ENCODE results near the gene MDM2.
"Not testable (repeated sequence)": the region's sequence is repeated elsewhere in the genome, so short reads cannot be mapped to it uniquely, and the experiment has no call there.

MDM2 gene

DNA sequence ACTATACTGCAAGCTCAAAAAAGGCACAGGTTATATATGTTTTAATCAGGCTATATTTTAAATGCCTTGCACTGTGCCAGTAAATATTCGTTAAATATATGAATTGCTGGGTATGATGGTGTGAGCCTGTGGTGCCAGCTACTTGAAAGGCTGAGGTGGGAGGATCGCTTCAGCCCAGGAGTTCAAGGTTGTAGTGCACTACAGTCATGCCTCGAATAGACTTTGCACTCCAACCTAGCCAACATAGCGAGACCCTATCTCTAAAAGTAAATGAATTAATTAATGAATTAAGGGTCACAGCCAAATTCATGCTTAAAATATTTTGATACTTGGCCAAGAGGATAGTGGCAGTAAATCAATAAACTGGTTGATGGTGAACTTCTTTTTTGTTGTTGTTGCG is 22.2 kb upstream of the MDM2 start:
- DNase-seq (ENCODE audit: low read depth, low spot score), result no peak

DNA sequence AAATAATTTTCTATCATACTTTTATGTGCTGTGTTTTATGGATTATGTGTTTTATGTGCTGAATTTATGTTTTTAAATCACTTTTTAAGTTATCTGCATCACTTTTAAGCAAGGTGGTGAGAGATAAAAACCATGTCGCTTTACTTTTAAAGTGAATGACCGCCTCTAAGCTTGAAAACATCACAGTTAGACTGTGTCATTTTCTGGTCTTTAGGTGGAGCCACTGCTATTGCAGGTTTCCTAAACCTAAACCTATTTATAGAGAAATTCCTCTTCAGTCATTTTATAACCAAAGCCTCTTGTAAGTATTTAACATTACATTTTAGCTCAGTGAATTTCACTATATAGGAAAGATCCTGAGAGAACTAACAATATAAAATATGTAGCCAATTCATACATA is 21.0 kb upstream of the MDM2 start:
- no peak for DNase-seq (ENCODE audit: low read depth, low spot score)

DNA sequence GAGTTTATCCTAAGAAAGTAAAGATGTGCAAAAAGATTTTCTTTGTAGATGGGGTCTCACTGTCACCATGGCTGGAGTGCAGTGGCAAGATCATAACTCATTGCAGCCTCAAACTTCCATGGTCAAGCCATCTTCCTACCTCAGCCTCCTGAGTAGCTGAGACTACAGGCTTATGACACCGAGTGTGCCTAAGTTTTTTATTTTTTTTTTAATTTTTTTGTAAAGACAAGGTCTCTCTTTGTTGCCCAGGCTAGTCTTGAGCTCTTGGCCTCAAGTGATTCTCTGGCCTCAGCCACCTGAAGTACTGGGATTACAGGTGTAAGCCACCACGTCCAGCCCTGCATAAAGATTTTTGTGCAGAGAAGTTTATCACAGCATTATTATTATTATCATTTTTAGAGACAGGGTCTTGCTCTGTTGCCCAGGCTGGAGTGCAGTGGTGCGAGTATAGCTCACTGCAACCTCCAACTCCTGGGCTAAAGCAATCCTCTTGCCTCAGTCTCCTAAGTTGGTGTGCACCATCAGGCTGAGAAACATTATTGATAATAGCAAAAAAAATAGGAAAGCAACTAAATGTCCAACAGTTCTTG is 19.3 kb upstream of the MDM2 start:
- no peak for DNase-seq (ENCODE audit: low read depth, low spot score)

DNA sequence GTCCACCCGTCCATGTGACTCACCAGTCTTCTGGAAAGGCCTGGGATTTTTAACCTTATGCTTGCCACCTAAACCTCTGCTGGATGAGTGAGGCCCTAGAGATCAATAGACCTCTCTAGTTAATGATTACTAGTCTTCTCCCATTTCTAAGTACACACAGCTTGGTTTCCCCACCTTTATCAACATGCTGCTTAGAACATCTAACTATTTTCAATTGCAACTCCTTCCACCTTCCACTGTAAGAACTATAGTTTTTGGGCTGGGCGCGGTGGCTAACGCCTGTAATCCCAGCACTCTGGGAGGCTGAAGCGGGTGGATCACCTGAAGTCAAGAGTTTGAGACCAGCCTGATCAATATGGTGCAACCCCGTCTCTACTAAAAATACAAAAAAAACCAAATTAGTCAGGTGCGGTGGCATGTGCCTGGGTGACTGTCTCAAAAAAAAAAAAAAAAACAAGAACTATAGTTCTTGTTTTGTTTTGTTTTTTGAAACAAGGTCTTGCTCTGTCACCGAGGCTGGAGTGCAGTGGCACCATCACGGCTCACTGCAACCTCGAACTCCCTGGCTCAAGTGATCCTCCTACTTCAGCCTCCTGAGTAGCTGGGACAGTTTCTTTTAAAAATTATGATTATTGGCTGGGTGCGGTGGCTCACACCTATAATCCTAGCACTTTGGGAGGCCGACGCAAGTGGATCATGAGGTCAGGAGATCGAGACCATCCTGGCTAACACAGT is 18.7 kb upstream of the MDM2 start:
- no peak for DNase-seq (ENCODE audit: low read depth, low spot score)

DNA sequence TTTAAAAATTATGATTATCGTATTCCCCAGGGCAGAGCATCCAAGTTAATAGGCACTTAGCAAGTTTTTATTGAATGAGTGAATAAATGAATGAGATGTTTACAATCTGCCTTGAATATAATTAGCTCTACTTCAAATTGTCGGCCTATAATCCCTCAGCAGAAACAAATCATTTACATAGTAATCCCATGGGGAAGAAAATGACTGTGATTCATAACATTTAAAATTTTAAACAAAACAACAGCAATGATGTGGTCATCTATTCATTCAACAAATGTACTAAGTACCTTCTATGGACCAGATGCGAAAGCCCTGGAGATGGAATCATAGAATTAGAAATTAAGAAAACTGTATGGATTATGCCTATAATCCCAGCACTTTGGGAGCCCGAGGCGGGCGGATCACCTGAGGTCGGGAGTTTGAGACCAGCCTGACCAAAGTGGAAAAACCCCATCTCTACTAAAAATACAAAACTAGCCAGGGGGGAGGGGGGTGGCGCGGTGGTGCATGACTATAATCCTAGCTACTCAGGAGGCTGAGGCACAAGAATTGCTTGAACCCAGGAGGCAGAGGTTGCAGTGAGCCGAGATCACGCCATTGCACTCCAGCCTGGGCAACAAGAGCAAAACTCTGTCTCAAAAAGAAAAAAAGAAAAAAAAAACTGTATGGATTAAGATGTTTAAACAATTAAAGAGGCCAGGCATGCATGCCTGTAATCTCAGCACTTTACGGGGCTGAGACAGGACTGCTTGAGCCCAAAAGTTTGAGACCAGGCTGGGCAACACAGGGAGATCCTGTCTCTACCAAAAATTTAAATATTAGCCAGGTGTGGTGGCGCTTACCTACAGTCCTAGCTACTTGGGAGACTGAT is 17.7 kb upstream of the MDM2 start:
- DNase-seq (ENCODE audit: low read depth, low spot score), result no peak

DNA sequence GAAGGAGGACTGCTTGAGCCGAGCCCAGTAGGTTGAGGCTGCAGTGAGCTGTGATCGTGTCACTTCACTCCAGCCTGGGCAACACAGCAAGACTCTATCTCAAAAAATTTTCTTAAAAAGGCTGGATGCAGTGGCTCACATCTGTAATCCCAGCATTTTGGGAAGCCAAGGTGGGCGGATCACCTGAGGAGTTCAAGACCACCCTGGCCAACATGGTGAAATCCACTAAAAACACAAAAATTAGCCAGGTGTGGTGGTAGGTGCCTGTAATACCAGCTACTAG is 17.1 kb upstream of the MDM2 start:
- no peak for DNase-seq (ENCODE audit: low read depth, low spot score)

DNA sequence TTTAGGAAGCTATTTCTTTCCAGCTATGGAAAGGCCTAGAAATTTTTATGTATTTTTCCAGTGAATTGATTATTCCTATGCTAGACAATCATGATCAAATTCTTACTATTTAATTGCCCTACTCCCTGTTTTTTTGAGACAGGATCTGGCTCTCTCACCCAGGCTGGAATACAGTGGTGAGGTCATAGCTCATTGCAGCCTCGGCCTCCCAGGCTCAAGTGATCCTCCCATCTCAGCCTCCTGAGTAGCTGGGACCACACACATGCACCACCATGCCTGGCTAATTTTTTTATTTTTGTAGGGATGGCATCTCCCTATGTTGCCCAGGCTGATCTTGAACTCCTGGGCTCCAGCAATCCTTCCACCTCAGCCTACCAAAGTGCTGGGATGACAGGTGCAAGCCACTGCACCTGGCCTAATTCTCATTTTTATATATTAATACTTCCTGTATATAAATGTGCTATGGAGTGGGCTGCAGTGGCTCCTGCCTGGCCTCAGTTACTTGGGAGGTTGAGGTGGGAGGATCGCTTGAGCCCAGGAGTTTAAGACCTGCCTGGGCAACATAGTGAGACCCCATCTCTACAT is 16.0 kb upstream of the MDM2 start:
- DNase-seq (ENCODE audit: low read depth, low spot score), result no peak

DNA sequence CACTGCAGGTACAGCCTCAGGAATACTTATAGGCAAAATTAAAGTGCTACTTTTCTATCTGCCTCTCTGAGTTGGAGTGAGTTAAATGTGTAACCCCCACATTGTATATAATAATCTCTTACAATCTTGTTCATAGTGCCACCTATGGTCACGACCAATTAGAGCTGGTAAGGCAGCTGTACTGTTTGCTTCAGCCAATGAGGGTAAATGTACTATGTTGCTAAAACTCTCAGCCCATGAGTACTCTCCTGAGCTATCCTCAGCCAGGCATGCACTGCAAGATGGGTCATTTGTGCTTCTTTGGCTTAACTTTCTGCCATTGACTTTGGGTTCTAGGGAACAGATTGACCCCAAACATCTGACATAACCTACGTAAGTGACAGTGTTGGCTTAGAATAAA is 15.0 kb upstream of the MDM2 start:
- no peak for DNase-seq (ENCODE audit: low read depth, low spot score)

DNA sequence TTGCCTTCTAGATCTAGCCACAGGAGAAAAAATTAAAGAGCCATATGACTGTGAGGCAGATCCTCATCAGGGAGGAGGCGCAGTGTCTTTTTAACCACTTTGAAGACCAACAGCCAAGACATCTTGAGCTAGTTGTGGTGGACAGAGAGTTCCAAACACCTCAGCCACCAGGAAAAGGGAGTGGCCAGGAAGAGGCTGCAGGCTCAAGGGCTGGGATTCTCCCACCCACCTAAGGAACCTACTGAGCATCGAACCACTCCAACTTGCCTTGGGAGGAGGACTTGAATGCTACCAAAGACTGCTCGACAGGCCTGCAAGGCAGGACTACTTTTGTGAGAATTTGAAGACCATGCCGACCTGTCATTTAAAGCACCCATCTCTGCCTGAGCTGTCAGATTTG is 14.5 kb upstream of the MDM2 start:
- no peak for DNase-seq (ENCODE audit: low read depth, low spot score)

DNA sequence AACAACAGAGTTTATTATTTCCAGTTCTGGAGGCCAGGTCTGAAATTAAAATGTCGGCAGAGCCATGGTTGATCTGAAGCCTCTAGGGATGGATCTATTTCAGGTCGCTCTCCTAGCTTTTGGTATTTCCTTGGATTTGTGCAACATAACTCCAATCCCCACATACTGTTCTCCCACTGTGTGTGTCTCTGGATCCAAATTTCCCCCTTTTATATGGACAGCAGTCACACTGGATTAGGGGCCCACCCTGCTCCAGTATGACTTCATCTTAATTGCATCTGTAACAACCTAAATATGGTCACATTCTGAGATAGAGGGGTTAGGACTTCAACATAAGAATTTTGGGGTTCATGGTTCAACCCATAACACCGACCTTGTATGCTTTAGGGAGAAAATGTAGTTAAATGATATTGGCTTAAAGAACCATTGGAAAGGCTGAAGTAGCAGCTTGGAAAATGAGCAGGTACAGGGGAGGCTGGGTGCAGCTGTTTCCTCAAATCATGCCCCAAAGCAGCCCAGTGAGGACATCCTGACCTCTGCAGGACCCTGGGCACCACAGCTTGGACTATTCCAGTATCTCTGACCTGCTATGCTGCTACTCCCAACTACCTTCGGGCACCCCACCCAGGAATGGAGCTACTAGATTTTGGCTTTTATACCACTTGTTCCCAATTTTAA is 13.9 kb upstream of the MDM2 start:
- no peak for DNase-seq (ENCODE audit: low read depth, low spot score)

DNA sequence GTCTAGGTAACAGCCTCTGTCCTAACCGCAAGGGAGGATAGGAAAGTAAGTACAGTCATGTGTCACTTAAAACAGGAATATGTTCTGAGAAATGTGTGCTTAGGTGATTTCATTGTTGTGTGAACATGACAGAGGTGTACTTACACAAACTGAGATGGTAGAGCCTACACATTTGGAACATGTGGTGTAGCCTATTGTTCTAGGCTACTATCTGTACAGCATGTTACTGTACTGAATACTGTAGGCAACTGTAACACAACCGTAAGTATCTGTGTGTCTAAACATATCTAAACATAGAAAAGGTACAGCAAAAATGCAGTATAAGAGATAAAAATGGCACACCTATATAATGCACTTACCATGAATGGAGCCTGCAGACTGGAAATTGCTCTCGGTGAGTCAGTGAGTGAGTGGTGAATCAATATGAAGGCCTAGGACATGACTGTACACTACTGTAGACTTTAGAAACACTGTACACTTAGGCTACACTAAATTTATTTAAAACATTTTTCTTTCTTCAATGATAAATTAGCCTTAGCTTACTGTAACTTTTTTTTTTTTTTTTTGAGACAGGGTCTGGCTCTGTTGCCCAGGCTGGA is 13.2 kb upstream of the MDM2 start:
- DNase-seq (ENCODE audit: low read depth, low spot score), result no peak

DNA sequence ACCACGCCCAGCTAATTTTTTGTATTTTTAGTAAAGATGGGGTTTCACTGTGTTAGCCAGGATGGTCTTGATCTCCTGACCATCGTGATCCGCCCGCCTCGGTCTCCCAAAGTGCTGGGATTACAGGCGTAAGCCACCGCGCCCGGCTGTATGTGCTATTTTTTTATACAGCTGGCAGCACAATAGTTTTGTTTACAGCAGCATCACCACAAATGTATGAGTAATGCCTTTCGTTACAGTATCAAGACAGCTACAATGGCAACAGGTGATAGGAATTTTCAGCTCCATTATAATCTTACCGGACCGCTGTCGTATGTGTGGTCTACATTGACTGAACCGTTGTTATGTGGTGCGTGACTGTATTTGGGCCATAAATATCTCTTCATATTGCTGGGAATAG is 11.6 kb upstream of the MDM2 start:
- no peak for DNase-seq (ENCODE audit: low read depth, low spot score)

DNA sequence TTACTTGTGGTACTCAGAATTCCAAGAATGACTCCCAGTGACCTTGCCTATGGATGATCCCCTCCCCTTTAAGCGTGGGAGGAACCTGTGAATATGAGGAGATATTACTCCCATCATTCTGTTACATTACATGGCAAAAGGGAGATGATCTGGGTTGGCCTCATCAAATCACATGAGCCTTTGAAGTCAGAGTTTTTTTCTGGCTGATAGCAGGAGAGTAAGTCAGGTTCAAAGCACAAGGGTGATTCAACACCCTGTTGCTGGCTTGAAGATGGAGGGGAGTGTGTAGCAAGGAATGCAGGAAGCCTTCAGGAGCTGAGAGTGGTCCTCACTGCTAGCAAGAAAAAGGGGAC is 9.1 kb upstream of the MDM2 start:
- no peak for DNase-seq (ENCODE audit: low read depth, low spot score)

DNA sequence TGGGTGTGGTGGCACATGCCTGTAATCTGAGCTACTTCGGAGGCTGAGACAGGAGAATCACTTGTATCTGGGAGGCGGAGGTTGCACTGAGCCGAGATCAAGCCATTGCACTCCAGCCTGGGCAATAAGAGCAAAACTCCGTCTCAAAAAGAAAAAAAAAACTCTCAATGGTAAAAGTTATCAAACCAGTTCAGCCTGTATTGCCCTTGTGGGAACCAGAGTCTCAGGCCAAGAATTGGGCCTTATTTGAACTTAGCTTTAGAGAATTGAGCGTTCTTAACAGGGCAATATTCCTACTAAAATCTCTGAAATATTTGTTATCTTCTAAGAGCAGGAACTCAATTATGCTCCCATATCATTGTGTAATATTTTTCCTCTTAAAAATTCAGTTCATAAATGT is 7.7 kb upstream of the MDM2 start:
- DNase-seq (ENCODE audit: low read depth, low spot score), result no peak

DNA sequence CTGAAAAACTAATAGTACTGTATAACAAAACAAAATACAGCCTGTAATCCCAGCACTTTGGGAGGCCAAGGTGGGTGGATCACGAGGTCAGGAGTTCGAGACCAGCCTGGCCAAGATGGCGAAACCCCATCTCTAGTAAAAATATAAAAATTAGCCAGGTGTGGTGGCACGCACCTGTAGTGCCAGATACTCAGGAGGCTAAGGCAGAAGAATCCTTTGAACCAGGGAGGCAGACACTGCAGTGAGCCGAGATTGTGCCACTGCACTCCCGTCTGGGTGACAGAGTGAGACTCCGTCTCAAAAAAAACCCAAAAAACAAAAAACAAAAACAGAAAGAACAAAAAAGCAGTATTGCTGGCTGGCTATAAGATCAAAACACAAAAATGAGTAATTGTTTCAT is 6.9 kb upstream of the MDM2 start:
- not testable (repeated sequence) for DNase-seq (ENCODE audit: low read depth, low spot score)

DNA sequence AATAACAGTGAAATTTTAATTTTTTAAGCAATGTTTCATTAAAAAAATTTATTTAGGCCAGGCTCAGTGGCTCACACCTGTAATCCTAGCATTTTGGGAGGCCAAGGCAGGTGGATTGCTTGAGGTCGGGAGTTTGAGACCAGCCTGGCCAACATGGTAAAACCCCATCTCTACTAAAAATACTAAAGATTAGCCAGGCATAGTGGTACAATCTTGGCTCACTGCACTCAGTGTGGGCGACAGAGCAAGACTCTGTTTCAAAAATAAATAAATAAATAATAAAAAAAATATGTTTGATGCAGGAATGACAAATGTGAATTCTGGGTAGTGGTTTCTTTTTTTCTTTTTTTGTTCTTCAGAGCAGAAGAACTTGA is 5.6 kb upstream of the MDM2 start:
- not testable (repeated sequence) for DNase-seq (ENCODE audit: low read depth, low spot score)

DNA sequence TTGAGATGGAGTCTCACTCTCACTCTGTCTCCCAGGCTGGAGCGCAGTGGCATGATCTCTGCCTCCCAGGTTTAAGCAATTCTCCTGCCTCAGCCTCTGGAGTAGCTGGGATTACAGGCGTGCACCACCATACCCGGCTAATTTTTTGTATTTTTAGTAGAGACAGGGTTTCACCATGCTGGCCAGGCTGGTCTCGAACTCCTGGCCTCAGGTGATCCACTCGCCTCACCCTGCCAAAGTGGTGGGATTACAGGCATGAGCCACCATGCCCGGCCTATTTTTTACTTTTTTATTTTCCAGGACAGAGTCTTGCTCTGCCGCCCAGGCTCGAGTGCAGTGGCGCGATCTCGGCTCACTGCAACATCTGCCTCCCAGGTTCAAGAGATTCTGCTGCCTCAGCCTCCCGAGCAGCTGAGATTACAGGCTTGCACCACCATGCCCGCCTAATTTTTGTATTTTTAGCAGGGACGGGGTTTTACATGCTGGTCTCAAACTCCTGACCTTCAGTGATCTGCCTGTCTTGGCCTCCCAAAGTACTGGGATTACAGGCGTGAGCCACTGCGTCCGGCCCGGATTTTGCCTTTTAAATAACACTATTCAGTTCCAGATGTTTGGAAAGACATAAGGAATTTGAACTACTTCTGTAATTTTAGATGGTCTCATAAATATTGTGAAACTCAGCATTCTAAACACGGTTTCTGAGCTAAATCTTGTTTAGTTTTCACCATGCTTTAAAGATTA is 4.9 kb upstream of the MDM2 start:
- DNase-seq (ENCODE audit: low read depth, low spot score), result not testable (repeated sequence)

DNA sequence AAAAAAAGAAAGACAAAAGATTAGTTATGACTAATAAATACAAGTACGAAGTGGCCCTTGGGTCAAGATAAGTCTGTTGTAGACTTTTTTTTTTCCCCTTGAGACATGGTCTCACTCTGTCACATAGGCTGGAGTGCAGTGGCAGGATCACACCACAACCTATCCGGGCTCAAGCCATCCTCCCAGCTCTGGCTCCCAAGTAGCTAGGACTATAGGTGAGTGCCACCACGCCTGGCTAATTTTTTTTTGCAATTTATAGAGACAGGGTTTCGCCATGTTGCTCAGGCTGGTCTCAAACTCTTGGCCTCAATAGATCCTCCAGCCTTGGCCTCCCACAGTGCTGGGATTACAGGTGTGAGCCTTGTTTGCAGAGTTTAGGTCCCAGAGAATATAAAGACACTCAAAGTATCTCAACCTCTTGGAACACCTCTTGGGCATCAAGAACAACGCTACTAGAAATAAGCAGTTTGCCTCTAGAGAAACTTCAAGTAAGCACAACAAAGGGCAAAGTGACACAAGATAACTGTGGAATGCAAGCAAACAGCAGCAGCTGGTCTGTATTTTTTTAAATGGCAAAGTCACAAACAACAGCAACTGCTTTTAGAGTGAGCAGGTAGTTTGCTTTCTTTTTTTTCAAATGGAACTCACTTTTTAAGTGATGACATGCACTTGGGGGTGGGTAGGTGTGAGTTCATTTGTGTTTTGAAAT is 3.9 kb upstream of the MDM2 start:
- no peak for DNase-seq (ENCODE audit: low read depth, low spot score)

DNA sequence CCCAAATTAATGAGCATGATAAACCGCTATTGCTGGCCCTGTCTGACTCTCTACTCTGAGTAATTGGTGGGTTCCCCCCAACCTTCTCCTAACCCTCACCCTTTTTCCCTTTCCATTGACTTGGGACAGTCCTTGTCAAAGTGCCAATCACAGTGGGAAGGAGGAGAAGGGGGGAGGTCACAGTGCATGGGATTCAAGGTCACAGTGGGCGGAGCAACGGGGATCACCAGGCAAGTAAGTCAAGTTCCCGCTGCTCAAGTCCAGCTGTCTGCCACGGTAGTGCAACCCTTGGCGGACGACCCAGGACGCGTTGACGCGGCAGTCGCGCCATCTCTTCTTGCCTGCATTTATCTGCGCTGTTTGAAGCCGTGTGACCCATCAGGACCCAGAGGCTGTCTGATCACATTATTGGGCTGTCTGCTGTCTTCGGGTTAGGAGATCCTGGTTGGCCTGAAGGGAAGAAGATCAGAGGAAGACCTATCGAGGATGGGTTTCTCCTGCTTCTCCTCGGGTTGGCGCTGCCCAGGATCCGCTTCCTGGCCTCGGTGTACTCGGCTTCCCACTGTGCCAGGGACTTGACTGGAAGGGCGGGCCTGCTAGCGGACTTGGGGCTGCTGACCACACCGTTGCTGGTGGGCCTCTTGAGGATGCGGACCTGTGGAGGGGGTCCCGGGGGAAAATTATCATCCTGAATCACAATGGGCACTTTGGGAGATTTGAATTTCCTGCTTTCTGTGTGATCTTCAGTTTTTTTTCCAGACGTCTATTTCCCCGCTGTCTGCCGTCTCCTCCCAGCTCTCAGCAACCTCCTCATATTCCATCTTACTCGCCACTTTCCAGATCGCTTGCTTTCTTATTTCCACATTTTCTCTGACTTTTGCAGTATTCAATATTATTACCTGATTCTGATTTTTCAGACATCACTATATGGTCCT is 3.1 kb upstream of the MDM2 start:
- no peak for DNase-seq (ENCODE audit: low read depth, low spot score)

All from activated CD4-positive, CD25-positive, alpha-beta regulatory T cell treated with anti-CD3 and anti-CD28 coated beads, Interleukin-2, amount 50 U/mL, for 16 hours (primary cell).